OCI-M1 (cell line): ENCODE measurements around the gene CCNY.
"Not testable (repeated sequence)": the region's sequence is repeated elsewhere in the genome, so short reads cannot be mapped to it uniquely, and the experiment has no call there.

Experiments used
- DNase-seq: peaks from one replicate; lab custom pipeline; 2025; lab: John Stamatoyannopoulos, UW

Gene CCNY

GRCh38 chr10:35354257-35354656 is 17.9 kb downstream of the CCNY start:
- DNase-seq: not testable (repeated sequence)

- DNase-seq: peak; percentile 30
These were observed 19.8 kb downstream of the CCNY start for GRCh38 chr10:35355971-35356724.

- peak; percentile 31 for DNase-seq
These were observed 20.4 kb downstream of the CCNY start for GRCh38 chr10:35356725-35357092.

- DNase-seq: no peak
These were observed 22.7 kb downstream of the CCNY start for GRCh38 chr10:35359056-35359455.

- DNase-seq: no peak
These were observed 23.6 kb downstream of the CCNY start for GRCh38 chr10:35359873-35360272.

- no peak for DNase-seq
These were observed 26.5 kb downstream of the CCNY start for GRCh38 chr10:35362701-35363350.

GRCh38 chr10:35363587-35363986 is 27.3 kb downstream of the CCNY start:
- no peak for DNase-seq

- no peak for DNase-seq
These were observed 28.5 kb downstream of the CCNY start for GRCh38 chr10:35364808-35365207.

GRCh38 chr10:35365994-35366393 is 29.7 kb downstream of the CCNY start:
- DNase-seq: no peak

GRCh38 chr10:35367107-35367859 is 31.0 kb downstream of the CCNY start:
- no peak for DNase-seq

GRCh38 chr10:35367982-35368381 is 31.7 kb downstream of the CCNY start:
- DNase-seq: no peak

- DNase-seq: peak; percentile 32
These were observed 32.3 kb downstream of the CCNY start for GRCh38 chr10:35368485-35369048.

- peak; percentile 32 for DNase-seq
These were observed 32.8 kb downstream of the CCNY start for GRCh38 chr10:35369049-35369611.

GRCh38 chr10:35371731-35372130 is 35.4 kb downstream of the CCNY start:
- no peak for DNase-seq

- DNase-seq: no peak
These were observed 36.0 kb downstream of the CCNY start for GRCh38 chr10:35372329-35372728.

GRCh38 chr10:35375091-35375765 is 38.9 kb downstream of the CCNY start:
- DNase-seq: no peak

GRCh38 chr10:35377050-35377728 is 40.9 kb downstream of the CCNY start:
- DNase-seq: peak; percentile 36

GRCh38 chr10:35378541-35379210 is 42.4 kb downstream of the CCNY start:
- DNase-seq: peak; percentile 67

GRCh38 chr10:35379226-35380137 is 43.2 kb downstream of the CCNY start:
- peak; percentile 94 for DNase-seq
